Upper lobe of left lung (tissue), 4 donors: ENCODE results near the gene MIA.

Experiments used
- POLR2A ChIP-seq, 4 donors: fragments of 450-650 bp; IDR thresholded peaks; one replicate each; pipeline ENCODE4 v1.5.1; 2016 to 2017; ENCODE audit warnings: antibody characterized with exemption in 4 of 4, mild to moderate bottlenecking in 2 of 4
- POLR2AphosphoS5 ChIP-seq, 2 donors: sonication (generic); formaldehyde crosslinking; IDR thresholded peaks; one replicate each; pipeline ENCODE4 v1.5.1; 2017; ENCODE audit warnings: antibody characterized with exemption in 2 of 2
- TF ChIP-seq, protein P1 (sequence below), 6 experiments: fragments of 450-650 bp in 4 of 6; fragments of 200-600 bp in 2 of 6; sonication (generic) in 2 of 6; IDR thresholded peaks; one replicate each; pipeline ENCODE4 v1.5.1; 2016 to 2019; ENCODE audit warnings: antibody characterized with exemption in 6 of 6

DNA sequence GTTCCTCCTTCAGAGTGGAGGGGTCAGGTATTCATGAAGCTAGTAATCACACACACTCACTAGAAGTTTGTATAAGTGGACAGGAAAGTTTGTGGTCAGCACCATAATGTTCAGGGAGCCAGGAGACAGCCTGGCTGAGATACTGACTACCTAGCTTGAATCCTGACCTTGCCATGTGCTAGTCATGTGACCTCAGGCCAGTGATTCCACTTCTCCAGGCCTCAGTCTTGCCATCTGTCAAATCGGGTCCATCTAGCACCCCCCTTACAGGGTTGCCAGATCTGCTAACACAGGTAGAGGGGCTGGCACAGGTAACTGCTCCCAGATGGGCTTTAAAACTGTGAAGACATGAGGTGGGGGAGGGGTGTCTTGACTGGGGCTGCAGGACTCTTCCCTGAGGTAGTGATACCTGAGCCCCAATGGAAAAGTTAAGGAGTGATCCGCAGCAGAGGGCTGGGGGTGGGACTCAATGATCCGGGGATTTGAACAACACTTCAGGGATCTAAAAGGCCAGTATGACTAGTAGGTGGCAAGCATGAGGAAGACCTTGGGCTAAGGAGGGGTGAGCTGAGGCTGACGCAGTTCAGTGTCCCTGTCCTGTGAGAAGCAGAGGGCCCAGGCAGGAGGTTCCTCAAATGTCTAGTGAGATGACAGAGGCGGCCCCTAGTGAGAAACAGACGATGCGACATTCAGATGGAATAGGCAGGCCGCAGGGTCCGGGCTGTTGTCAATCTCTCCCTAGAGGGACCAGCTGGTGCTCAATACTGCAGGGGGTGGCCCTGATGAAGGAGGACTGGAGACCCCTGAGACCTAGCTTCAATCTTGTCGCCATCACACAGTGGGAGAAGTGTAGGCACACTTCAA, 33.6 kb upstream of the MIA start:
- TF ChIP-seq, protein P1, sequence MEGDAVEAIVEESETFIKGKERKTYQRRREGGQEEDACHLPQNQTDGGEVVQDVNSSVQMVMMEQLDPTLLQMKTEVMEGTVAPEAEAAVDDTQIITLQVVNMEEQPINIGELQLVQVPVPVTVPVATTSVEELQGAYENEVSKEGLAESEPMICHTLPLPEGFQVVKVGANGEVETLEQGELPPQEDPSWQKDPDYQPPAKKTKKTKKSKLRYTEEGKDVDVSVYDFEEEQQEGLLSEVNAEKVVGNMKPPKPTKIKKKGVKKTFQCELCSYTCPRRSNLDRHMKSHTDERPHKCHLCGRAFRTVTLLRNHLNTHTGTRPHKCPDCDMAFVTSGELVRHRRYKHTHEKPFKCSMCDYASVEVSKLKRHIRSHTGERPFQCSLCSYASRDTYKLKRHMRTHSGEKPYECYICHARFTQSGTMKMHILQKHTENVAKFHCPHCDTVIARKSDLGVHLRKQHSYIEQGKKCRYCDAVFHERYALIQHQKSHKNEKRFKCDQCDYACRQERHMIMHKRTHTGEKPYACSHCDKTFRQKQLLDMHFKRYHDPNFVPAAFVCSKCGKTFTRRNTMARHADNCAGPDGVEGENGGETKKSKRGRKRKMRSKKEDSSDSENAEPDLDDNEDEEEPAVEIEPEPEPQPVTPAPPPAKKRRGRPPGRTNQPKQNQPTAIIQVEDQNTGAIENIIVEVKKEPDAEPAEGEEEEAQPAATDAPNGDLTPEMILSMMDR (IDR thresholded peaks at IDR 0.05): no peak
- TF ChIP-seq POLR2AphosphoS5 (IDR thresholded peaks at IDR 0.05) (no peak), POLR2A (IDR thresholded peaks at IDR 0.05) (no peak)
